Right renal cortex interstitium (tissue), 3 donors: ENCODE data around the gene MCC. TPM values are rescaled to one million over a fixed set of nuclear protein-coding genes. Genes with fewer than 3 reads are reported as not detected.

Source experiments
- DNase-seq, 3 donors: peaks; one replicate each; pipeline ENCODE4 v3.0.0-alpha.2; 2013; ENCODE audit warnings: low read depth in 3 of 3, low spot score in 2 of 3
- polyA plus RNA-seq, 3 donors: library from polyadenylated mRNA; unstranded; fragments of 120-200 nt; gene quantifications; one replicate each; pipeline ENCODE4 v1.2.1, GENCODE V29; 2013; ENCODE audit not compliant: insufficient read length in 3 of 3

MCC gene
- polyA plus RNA-seq, 3 donors, result 27.5 to 32.1 (median 31.6) TPM

GRCh38 chr5:113330533-113331208, 157.6 kb downstream of the MCC start:
- peak in 1 of 3 donors; percentile 21 for DNase-seq

DNA sequence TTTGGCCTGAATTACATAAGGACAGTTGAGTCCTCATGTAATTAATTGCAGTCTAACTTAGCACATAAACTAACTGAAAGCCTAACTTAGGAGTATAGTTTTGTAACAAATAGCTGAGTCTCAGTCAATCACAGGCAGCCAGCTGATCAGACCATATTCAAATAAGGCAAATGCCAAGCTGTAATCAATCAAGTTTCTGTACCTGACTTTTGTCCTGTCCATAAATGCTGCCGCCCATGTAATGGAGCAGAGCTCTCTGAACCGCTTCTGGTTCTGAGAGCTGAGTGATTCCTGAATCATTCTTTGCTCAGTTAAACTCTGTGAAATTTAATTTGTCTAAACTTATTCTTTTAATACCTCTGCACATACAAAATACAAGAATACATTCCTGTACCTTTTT, 158.3 kb downstream of the MCC start:
- DNase-seq, result no peak

DNA sequence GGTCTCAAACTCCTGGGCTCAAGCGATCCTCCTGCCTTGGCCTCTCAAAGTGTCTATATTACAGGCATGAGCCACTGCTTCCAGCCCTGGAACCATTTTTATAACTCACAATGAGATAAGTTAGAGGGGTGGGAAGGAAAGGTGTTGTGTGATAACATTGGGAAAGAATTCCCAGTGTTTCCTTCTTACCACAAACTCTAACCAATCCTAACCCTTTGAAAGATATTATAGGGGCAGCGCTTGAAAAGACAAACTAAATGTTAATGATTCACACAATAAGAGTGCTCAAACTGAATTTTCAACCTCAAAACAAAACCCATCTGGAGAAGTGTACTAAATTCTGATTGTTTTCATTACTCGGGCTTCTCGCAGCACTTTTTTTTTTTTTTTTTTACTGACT, 163.2 kb downstream of the MCC start:
- no peak for DNase-seq

- DNase-seq, result no peak
Observed at GRCh38 chr5:113321276-113321675, 167.0 kb downstream of the MCC start.

GRCh38 chr5:113320273-113320780, 167.9 kb downstream of the MCC start:
- no peak for DNase-seq

GRCh38 chr5:113319256-113320053, 168.8 kb downstream of the MCC start:
- DNase-seq, result no peak

DNA sequence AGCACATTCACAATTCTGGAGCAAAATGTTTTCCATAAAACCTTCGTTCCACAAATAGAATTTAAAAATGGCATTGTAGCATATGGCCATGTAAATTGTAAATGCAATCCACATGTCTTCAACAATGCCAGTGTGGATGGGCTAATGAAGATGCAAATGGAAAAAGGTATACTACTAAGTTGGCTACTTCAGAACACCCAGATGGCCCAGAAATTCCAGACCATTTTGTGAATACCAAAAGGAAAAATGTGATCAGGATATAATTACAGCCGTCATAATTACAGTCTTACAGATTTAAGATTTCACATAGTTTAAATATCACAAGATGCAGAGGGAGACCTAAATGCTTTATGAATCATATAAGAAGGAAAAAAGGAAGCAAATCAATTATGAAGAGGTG, 170.6 kb downstream of the MCC start:
- DNase-seq, result no peak

DNA sequence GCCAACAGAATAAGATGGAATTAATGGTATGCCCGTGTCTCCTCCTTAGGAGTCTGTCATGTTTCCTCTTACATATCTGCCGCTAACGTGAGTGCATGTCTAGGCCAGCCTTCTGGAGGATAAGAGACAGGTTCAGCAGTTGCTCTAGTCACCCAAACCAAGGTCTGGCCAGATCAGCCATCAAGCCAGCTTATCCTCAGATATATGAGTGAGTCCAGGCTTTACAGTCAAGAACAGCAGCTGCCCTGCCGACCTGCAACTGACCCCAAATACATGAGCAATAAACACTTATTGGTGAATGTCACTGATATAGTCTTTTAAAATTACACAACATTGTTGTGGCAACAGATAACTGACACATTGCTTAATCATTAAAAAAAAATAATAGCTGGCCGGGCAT, 177.0 kb downstream of the MCC start:
- DNase-seq, result no peak

GRCh38 chr5:113302120-113302519, 186.1 kb downstream of the MCC start:
- DNase-seq, result no peak

GRCh38 chr5:113299591-113299990, 188.7 kb downstream of the MCC start:
- no peak for DNase-seq

DNA sequence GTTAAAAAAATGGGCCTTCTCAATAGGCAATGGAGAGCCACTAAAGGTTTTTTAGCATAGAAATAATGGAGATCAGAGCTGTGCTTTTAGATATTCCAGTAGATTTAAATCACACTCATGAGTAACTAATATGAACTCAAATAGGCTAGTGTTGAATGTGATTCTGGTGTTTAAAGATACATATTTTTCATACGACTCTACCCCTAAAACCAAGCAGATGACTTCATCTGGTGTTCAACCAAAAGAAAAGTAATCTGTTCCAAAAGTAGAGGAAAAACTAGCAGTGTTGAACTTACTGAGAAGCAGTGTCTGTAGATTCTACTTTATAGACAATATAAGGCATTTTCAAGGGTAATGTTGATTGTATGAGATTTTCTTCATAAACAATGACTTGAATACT, 191.6 kb downstream of the MCC start:
- DNase-seq, result no peak

- DNase-seq, result no peak
Observed at GRCh38 chr5:113295111-113295539, 193.1 kb downstream of the MCC start.

- peak; percentile 74 to 85 (median 82) for DNase-seq
Observed at GRCh38 chr5:113294311-113295110, 193.7 kb downstream of the MCC start.

DNA sequence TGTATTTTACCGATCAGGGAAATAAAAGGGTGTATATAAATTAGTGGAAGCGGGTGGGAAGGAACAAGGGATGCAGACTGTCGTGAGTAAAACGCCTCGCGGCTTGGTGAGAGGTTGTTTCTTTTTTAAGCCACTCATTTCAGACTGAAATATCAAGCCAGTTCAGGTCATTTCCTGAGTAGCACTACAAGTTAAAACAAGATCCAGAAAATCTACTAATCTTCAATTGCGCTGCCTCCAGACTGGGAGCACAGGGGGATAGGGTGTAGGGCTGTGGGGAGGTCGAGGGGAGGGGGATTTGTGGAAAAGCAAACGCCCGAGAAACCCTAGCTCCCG, 194.3 kb downstream of the MCC start:
- no peak for DNase-seq

DNA sequence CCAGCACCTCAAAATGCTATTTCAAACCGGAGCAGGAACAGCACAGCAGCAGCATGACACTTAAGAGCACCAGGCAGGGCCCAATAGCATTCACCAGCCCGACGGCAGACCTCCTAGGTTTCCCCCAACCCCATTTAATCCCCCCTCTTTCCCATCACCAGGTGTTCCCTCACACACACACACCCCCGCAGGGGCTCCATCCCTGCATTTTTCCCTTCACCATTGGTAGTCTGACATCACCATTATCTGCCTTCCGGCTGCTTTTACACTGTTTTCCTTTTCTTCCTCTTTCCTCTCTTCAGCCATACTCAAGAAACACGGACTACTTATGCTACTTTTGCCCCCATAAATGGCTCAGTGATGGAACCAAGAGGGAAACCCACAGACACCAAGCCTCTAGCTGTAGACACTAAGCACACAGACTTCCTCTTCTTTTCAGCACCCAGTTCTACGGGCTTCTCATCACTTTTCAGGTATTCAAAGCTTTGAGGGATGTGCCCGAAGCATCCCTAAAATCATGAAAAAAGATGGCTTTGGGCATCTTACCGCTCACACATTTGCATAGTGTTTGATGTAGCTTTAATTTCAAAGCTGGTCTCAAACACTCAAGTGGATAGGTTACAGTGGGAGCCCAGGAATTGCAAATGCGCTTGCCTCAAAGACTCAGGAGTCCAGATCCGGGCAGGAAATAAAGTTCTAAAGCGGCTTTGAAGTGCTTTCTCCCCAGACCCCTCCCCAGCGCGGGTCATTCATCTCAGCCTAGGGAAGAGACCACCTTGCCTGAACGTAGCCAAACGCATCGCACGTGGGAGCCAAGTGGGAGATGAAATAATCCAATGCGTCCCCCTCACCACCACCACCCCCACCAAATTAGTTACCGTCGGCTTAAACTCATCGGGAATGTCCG, 194.9 kb downstream of the MCC start:
- peak in 1 of 3 donors; percentile 19 for DNase-seq

DNA sequence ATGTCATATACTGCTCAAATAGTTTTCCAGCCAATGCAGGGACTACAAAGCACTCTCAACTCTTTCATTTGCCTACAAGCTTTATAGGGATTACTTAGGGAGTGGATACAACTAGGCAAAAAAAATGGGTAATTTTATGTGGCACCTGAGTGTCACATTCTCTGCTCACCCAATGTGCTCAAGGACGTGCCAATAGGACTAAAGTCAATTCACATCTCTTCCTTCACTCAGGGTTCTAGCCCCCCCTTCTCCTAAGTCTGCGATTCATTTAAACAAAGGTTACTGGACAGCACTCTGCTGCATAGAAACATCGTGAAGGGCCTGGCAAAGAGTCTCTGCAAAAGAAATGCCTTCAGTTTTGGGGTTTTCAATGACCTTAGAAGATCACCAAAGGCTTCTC, 195.8 kb downstream of the MCC start:
- no peak for DNase-seq

- no peak for DNase-seq
Observed at GRCh38 chr5:113283558-113283957, 204.7 kb downstream of the MCC start.

DNA sequence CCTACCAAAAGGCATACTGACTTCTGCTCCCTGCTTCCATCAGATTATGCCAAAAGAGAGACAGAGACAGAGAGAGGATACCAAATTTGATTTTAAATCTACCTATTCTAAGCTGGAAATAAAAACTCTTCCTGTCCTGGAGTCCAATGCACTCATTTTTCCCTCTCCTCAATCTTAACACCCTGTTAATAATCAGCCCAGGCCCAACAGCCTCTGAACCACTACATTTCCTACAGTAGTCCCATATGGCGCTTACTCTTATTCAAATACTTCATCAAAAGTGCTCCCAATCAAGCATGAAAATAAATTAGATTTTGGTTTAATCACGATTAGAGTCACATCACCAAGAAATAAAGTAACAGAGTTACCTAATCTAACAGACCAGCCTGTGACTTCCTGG, 205.8 kb downstream of the MCC start:
- no peak for DNase-seq

GRCh38 chr5:113281194-113281593, 207.1 kb downstream of the MCC start:
- DNase-seq, result no peak

DNA sequence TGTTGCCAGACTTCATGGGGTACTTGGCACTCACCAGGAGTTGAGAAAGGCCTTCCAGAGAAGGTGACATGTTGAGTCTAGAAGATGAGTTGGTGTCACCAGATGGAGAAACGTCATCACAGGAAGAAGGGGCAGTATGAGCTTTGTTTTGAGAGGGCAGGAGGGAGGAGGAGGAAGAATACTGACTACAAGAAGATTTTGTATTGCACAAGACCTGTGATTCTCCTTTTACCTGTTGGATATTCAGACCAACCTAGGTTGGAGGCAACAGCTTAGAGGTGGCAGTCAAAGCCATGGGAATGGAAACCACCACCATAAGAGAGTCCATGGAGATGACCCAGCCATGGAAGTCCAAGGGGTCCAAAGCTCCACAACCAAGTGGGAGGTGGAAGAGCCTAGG, 207.7 kb downstream of the MCC start:
- DNase-seq, result no peak
